Measurements from ENCODE around the gene RUNX3. TPM values are rescaled to one million over a fixed set of nuclear protein-coding genes. Genes with fewer than 3 reads are reported as not detected.

RUNX3 gene
- polyA plus RNA-seq, 3 donors: 4.4 to 27.9 (median 6.7) TPM

DNA sequence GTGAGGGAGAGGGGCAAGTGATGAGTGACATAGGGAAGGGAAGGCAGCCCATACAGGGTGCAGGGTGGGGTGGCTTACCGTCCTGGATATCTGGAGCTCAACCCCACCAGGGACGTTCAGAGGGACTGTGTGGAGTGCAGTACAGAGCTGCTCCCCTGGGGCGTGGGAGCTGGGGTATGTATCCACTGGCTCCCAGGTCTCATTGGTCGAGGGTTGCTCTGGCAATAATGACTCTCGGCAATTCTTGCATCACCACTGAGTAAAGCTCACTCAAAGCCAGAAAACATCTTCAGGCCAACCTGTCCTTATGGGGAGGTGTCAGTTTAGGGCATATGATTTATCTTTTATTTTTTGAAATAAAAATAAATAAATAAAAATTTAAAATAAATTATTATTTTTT is 43.2 kb upstream of the RUNX3 start:
- no peak overlapping the region for H2AFZ ChIP-seq (ENCODE audit: insufficient read depth, low read depth, low read length, poor library complexity, severe bottlenecking)
- H4K20me1 ChIP-seq (ENCODE audit: insufficient read depth, low read length): no peaks in the 10 kb centered on the region
- peaks cover 14 to 24% of the 10 kb centered on the region in 2 donors for H3K9me3 ChIP-seq (replicated peaks in 1 of 2; ENCODE audit: control insufficient read depth in 1 of 2, insufficient read depth in 1 of 2, low read length in 2 of 2)
- no peaks in the 10 kb centered on the region for H3K36me3 ChIP-seq (replicated peaks in 1 of 2; ENCODE audit: control insufficient read depth in 1 of 2, insufficient read depth in 2 of 2, low read length in 2 of 2)
- H3K4me1 ChIP-seq (ENCODE audit: control insufficient read depth in 1 of 2, insufficient read depth in 2 of 2, low read length in 2 of 2): peaks cover 15% of the 10 kb centered on the region in 2 donors
- no peak overlapping the region for H3K4me3 ChIP-seq (replicated peaks in 1 of 3; ENCODE audit: low read depth in 2 of 3, low read length in 3 of 3)
- no peak overlapping the region for H3K27ac ChIP-seq (ENCODE audit: low read depth in 1 of 2, low read length in 2 of 2)
- TF ChIP-seq, protein P1, sequence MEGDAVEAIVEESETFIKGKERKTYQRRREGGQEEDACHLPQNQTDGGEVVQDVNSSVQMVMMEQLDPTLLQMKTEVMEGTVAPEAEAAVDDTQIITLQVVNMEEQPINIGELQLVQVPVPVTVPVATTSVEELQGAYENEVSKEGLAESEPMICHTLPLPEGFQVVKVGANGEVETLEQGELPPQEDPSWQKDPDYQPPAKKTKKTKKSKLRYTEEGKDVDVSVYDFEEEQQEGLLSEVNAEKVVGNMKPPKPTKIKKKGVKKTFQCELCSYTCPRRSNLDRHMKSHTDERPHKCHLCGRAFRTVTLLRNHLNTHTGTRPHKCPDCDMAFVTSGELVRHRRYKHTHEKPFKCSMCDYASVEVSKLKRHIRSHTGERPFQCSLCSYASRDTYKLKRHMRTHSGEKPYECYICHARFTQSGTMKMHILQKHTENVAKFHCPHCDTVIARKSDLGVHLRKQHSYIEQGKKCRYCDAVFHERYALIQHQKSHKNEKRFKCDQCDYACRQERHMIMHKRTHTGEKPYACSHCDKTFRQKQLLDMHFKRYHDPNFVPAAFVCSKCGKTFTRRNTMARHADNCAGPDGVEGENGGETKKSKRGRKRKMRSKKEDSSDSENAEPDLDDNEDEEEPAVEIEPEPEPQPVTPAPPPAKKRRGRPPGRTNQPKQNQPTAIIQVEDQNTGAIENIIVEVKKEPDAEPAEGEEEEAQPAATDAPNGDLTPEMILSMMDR (IDR thresholded peaks at IDR 0.05): no peak
- H3K9me3 Mint-ChIP-seq: peaks cover 18 to 27% (median 20%) of the 10 kb centered on the region in 7 donors
- 100% methylated on average over 1 of the region's 5 CpGs for WGBS (ENCODE audit: insufficient coverage)
- H3K4me3 Mint-ChIP-seq: no peak overlapping the region
- peaks cover 12 to 21% (median 18%) of the 10 kb centered on the region in 3 donors for H3K27me3 Mint-ChIP-seq (ENCODE audit: low read depth in 3 of 3)
- peaks cover 14% of the 10 kb centered on the region for H3K4me1 Mint-ChIP-seq
- intact Hi-C loops (cut with micrococcal nuclease): loop anchor here in 1 of 2 donors (5.0 kb wide), 1 partner anchor 34 kb away; no protein-coding TSS in a partner anchor
- no peaks in the 10 kb centered on the region for H3K27me3 ChIP-seq (ENCODE audit: control insufficient read depth in 2 of 2, insufficient read depth in 2 of 2, low read length in 2 of 2)
- H3K36me3 Mint-ChIP-seq: peaks cover 0 to 3% of the 10 kb centered on the region in 2 donors
- H3K9ac ChIP-seq (ENCODE audit: insufficient read depth, low read length, poor library complexity, severe bottlenecking): no peak overlapping the region
- no peaks in the 10 kb centered on the region for H3K79me2 ChIP-seq (ENCODE audit: insufficient read depth, low read length)
- peak overlapping the region in 2 of 7 donors; percentile 47 to 60 for H3K27ac Mint-ChIP-seq
- no peak overlapping the region for H3K4me2 ChIP-seq (replicated peaks; ENCODE audit: extremely low read depth, low read length, poor library complexity, severe bottlenecking)
- no peak for DNase-seq

DNA sequence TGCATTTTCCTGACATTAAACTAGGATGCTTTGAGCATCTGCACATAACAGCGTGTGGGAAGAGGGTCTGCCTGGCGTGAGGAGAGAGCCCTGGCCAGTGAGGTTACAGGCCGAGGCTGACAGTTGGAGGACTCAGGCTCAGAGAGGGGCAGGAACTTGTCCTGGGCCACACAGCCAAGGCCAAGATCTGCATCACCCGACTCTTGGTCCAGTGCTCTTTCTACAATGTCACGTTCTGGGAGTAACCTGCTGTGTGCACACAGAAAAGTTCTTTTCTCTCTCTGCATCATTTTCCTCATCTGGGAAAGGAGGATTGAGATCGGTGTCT is 42.8 kb upstream of the RUNX3 start:
- TF ChIP-seq, protein P1 (IDR thresholded peaks at IDR 0.05): no peak
- H3K36me3 Mint-ChIP-seq: peaks cover 0 to 3% of the 10 kb centered on the region in 2 donors
- H3K9me3 ChIP-seq (replicated peaks in 1 of 2; ENCODE audit: control insufficient read depth in 1 of 2, insufficient read depth in 1 of 2, low read length in 2 of 2): peaks cover 14 to 24% of the 10 kb centered on the region in 2 donors
- no peak overlapping the region for H3K4me2 ChIP-seq (replicated peaks; ENCODE audit: extremely low read depth, low read length, poor library complexity, severe bottlenecking)
- no peaks in the 10 kb centered on the region for H3K36me3 ChIP-seq (replicated peaks in 1 of 2; ENCODE audit: control insufficient read depth in 1 of 2, insufficient read depth in 2 of 2, low read length in 2 of 2)
- DNase-seq: no peak
- H3K4me3 ChIP-seq (replicated peaks in 1 of 3; ENCODE audit: low read depth in 2 of 3, low read length in 3 of 3): no peak overlapping the region
- no peaks in the 10 kb centered on the region for H3K79me2 ChIP-seq (ENCODE audit: insufficient read depth, low read length)
- peaks cover 12% of the 10 kb centered on the region for H3K4me1 Mint-ChIP-seq
- H3K9ac ChIP-seq (ENCODE audit: insufficient read depth, low read length, poor library complexity, severe bottlenecking): no peak overlapping the region
- H3K27me3 Mint-ChIP-seq (ENCODE audit: low read depth in 3 of 3): peaks cover 14 to 19% (median 15%) of the 10 kb centered on the region in 3 donors
- intact Hi-C loops (cut with micrococcal nuclease): loop anchor here in 1 of 2 donors (5.0 kb wide), 1 partner anchor 34 kb away; no protein-coding TSS in a partner anchor
- no peaks in the 10 kb centered on the region for H4K20me1 ChIP-seq (ENCODE audit: insufficient read depth, low read length)
- peak overlapping the region in 2 of 7 donors; percentile 47 to 60 for H3K27ac Mint-ChIP-seq
- H3K9me3 Mint-ChIP-seq: peaks cover 18 to 27% (median 20%) of the 10 kb centered on the region in 7 donors
- no peak overlapping the region for H3K27ac ChIP-seq (ENCODE audit: low read depth in 1 of 2, low read length in 2 of 2)
- WGBS (ENCODE audit: insufficient coverage): 100% methylated on average over 4 of the region's 6 CpGs
- no peak overlapping the region for H2AFZ ChIP-seq (ENCODE audit: insufficient read depth, low read depth, low read length, poor library complexity, severe bottlenecking)
- no peak overlapping the region for H3K4me3 Mint-ChIP-seq
- no peaks in the 10 kb centered on the region for H3K27me3 ChIP-seq (ENCODE audit: control insufficient read depth in 2 of 2, insufficient read depth in 2 of 2, low read length in 2 of 2)
- H3K4me1 ChIP-seq (ENCODE audit: control insufficient read depth in 1 of 2, insufficient read depth in 2 of 2, low read length in 2 of 2): peaks cover 10 to 12% of the 10 kb centered on the region in 2 donors
